ENCODE results near the gene PTX4.

The PTX4 gene

DNA sequence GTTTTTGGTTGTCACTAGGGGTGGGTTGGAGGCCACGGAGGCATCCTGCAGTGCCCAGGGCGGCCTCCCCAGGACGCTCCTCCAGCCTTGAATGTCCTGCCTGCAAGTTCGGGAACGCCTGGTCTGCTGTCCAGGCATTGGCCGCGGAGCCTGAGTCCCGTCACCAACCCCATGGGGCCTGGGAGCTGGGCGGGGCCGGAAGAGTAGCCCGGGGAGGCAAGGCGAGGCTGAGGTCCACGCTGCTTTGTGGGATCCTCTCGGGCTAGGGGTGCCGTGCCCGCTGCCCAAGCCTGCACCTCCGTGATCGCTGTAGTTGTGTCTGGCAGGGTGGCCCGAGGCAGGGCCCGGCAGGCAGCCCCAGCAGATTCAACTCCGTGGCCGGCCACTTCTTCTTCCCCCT is 17.2 kb upstream of the PTX4 start:
- H3K4me3 ChIP-seq (ENCODE audit: low read length), result no peak overlapping the region
- DNase-seq (ENCODE audit: low read depth), result no peak
- peaks cover 19% of the 10 kb centered on the region for H3K36me3 ChIP-seq (ENCODE audit: control insufficient read depth, insufficient read depth, low read length, severe bottlenecking)
- no peak overlapping the region for H3K9ac ChIP-seq (ENCODE audit: low read length)
- H3K4me1 ChIP-seq (ENCODE audit: control insufficient read depth, insufficient read depth, low read length), result no peaks in the 10 kb centered on the region
- no peaks in the 10 kb centered on the region for H3K9me3 ChIP-seq (ENCODE audit: control insufficient read depth, low read length)
- H3K27me3 ChIP-seq (replicated peaks; ENCODE audit: control insufficient read depth, insufficient read depth, low read length), result no peaks in the 10 kb centered on the region

DNA sequence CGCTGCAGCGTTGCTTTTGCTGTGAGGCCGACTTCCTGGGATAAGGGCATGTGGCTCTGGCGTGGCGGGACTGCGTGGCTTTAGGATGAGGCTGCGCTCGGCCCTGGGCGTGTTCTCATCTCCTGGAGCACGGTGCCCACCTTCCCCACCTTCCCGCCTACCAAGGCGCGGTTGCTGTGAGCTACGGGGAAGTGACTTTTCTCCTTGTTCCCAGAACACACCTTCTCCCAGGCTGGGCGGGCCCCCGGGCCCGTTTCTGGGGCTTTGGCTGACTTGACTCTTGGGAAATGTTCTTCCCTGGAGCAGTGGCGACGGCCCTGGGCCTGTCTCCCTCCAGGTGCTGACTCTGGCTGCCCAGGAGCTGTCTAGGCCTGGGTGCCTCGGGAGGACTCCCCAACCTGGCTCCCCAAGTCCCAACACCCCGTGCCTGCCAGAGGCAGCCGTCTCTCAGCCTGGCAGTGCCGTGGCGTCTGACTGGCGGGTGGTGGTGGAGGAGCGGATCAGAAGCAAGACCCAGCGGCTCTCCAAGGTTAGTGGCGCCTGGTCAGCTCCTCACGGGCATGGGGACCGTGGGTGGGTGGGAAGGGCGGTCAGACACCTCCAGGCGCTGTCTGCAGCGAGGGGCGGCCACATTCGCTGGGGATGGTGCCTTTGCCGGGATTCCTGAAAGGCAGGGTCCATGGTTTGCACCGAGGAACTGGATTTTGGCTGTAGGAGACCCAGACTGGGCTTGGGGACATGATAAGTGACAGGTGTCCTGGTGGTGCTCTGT is 16.5 kb upstream of the PTX4 start:
- H3K4me3 ChIP-seq (ENCODE audit: low read length), result no peak overlapping the region
- no peak overlapping the region for H3K9ac ChIP-seq (ENCODE audit: low read length)
- DNase-seq (ENCODE audit: low read depth), result no peak
- no peaks in the 10 kb centered on the region for H3K4me1 ChIP-seq (ENCODE audit: control insufficient read depth, insufficient read depth, low read length)
- no peaks in the 10 kb centered on the region for H3K9me3 ChIP-seq (ENCODE audit: control insufficient read depth, low read length)
- peaks cover 19% of the 10 kb centered on the region for H3K36me3 ChIP-seq (ENCODE audit: control insufficient read depth, insufficient read depth, low read length, severe bottlenecking)
- no peaks in the 10 kb centered on the region for H3K27me3 ChIP-seq (replicated peaks; ENCODE audit: control insufficient read depth, insufficient read depth, low read length)

DNA sequence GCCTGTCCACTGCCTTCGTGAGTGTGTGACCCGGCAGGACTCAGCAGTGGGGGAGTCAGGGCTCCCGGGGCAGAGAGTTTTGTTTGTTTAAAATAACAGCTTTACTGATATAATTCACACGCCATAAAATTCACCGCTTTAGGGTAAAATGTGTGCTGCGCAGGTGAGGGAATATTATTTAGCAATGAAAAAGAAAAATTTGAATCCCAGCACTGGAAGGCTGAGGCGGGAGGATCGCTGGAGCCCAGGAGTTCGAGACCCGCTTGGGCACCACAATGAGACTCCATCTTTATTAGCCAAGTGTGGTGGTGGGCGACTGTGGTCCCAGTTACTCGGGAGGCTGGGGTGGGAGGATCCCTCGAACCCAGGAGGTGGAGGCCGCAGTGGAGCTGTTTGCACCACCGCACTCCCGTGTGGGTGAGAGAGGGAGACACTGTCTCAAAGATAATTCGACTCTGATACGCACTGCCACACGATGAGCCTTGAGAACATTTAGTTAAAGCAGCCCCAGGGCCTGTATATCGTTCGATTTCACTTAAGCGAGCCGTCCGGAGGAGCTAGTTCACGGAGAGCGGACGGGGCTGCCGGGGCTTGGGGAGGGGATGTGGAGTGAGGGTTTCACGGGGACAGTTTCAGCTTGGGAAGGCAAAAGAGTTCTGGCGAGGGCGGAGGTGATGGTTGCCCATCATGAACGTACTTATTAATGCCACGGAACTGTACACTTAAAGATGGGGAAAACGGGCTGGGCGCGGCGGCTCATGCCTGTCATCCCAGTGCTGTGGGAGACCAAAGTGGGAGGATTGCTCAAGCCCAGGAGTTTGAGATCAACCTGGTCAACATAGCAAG is 14.6 kb upstream of the PTX4 start:
- Histone ChIP-seq H3K27me3 (replicated peaks; ENCODE audit: control insufficient read depth, insufficient read depth, low read length) (no peaks in the 10 kb centered on the region), H3K9ac (ENCODE audit: low read length) (no peak overlapping the region), H3K9me3 (ENCODE audit: control insufficient read depth, low read length) (no peaks in the 10 kb centered on the region), H3K4me3 (ENCODE audit: low read length) (no peak overlapping the region), H3K36me3 (ENCODE audit: control insufficient read depth, insufficient read depth, low read length, severe bottlenecking) (peaks cover 22% of the 10 kb centered on the region), H3K4me1 (ENCODE audit: control insufficient read depth, insufficient read depth, low read length) (no peaks in the 10 kb centered on the region)
- no peak for DNase-seq (ENCODE audit: low read depth)

DNA sequence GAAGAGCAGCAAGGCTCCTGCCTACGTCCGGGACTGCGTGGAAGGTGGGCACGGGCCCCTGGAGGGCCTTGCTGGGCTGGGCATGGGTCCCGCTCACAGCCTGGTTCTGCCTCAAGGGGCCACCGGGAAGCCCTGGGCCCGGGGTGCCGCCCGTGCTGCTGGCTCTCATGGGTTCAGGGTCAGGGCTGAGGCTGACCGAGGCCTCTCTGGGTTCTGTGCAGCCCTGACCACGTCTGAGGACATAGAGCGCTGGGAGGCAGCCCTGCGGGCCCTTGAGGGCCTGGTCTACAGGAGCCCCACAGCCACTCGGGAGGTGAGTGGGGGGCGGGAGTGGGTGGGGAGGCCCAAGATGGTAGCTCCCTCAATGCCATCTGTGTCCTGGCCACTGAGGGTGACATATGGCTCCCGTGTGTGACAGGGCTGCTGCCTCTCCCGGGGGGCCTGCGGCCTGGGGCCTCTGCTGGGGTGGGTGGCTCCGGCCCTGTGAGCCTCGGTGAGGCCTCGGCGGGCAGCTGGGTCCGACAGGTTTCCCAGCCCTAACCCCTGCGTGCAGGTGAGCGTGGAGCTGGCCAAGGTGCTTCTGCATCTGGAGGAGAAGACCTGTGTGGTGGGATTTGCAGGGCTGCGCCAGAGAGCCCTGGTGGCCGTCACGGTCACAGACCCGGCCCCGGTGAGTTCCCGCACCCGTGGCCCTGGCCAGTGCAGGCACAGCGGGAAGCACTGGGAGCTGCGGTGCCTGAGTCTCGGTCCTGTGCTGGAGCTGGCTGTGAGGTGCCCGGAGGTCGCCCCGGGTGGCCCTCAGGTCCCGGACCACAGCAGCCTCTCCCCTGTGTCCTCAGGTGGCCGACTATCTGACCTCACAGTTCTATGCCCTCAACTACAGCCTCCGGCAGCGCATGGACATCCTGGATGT is 13.6 kb upstream of the PTX4 start:
- Histone ChIP-seq H3K36me3 (ENCODE audit: control insufficient read depth, insufficient read depth, low read length, severe bottlenecking) (peaks cover 28% of the 10 kb centered on the region), H3K9me3 (ENCODE audit: control insufficient read depth, low read length) (no peaks in the 10 kb centered on the region), H3K4me1 (ENCODE audit: control insufficient read depth, insufficient read depth, low read length) (no peaks in the 10 kb centered on the region), H3K4me3 (ENCODE audit: low read length) (no peak overlapping the region), H3K9ac (ENCODE audit: low read length) (no peak overlapping the region), H3K27me3 (replicated peaks; ENCODE audit: control insufficient read depth, insufficient read depth, low read length) (no peaks in the 10 kb centered on the region)
- no peak for DNase-seq (ENCODE audit: low read depth)

DNA sequence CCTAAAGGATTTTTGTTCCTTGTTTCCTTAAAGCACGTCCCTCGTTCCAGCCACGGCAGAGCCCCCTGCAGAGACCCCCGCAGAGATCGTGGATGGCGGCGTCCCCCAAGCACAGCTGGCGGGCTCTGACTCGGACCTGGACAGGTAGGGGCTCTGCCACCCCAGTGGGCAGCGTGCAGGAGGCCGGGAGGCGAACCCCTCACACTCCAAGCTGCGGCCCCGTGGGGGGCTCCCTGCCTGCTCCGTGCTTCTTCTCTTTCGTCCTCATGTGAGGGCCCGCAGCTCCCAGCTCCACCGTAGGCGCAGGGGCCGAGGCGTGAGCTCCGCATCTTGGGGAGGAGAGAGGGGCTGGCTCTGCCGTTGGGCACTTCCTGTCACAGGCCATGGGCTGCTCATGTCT is 12.9 kb upstream of the PTX4 start:
- no peak overlapping the region for H3K9ac ChIP-seq (ENCODE audit: low read length)
- H3K4me1 ChIP-seq (ENCODE audit: control insufficient read depth, insufficient read depth, low read length), result no peaks in the 10 kb centered on the region
- no peaks in the 10 kb centered on the region for H3K27me3 ChIP-seq (replicated peaks; ENCODE audit: control insufficient read depth, insufficient read depth, low read length)
- DNase-seq (ENCODE audit: low read depth), result no peak
- no peak overlapping the region for H3K4me3 ChIP-seq (ENCODE audit: low read length)
- peaks cover 35% of the 10 kb centered on the region for H3K36me3 ChIP-seq (ENCODE audit: control insufficient read depth, insufficient read depth, low read length, severe bottlenecking)
- no peaks in the 10 kb centered on the region for H3K9me3 ChIP-seq (ENCODE audit: control insufficient read depth, low read length)

DNA sequence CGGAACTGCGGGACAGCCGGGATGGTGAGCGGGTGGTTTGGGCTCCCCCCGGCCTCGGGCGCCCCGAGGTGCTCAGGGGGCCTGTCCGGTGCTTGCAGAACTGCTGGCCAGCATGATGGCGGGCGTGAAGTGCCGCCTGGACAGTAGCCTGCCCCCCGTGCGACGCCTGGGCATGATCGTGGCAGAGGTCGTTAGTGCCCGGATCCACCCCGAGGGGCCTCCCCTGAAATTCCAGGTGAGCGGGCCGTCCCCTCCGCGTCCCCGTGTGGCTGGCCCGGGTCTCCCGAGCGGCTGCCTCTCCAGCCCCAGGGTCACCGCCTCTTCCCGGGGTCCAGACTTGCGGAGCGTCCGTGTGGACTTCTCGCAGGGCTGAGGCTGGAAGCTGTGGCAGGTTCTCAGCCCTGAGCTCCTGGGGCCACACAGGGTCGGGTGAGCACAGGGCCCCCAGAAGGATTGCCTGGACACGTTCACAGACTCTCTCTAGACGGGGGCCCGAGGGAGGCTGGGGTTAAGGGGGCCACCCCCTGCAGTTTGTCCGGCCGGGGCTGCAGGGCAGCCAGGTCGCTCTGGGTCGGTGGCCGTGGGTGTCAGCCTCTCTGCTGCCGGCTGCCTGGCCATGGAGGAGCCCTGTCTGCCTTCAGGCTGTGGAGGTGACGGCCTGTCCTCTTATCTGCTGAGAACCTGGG is 11.9 kb upstream of the PTX4 start:
- Histone ChIP-seq H3K9ac (ENCODE audit: low read length) (no peak overlapping the region), H3K27me3 (replicated peaks; ENCODE audit: control insufficient read depth, insufficient read depth, low read length) (no peaks in the 10 kb centered on the region), H3K9me3 (ENCODE audit: control insufficient read depth, low read length) (no peaks in the 10 kb centered on the region), H3K36me3 (ENCODE audit: control insufficient read depth, insufficient read depth, low read length, severe bottlenecking) (peaks cover 43% of the 10 kb centered on the region), H3K4me3 (ENCODE audit: low read length) (no peak overlapping the region), H3K4me1 (ENCODE audit: control insufficient read depth, insufficient read depth, low read length) (no peaks in the 10 kb centered on the region)
- no peak for DNase-seq (ENCODE audit: low read depth)

DNA sequence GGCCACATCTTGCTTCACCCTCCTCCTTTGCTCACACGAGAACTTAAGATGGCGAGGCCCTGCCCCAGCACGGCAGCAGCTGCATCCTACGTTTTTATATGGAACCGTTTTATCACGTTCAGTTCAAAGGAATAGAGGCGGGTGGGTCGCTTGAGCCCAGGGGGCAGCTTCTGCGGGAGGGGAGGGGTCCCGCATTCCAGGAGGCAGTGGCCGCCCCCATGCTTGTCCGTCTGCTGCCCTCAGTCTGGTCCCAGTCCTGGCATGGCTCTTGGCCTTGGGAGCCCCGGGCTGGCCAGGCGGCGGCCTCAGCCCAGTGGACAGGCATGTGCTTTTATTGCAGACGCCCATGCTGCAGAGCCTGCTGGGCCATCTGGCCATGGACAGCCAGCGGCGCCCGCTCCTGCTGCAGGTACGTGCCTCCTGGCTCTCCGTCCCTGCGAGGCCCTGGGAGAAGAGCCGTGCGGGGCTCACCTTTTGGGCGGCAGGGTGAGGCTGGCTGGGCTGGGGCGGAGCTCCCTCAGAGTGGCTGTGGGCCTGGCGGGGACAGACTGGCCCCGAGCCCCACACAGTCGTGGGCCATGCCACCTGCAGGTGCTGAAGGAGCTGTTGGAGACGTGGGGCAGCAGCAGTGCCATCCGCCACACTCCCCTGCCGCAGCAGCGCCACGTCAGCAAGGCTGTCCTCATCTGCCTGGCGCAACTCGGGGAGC is 11.2 kb upstream of the PTX4 start:
- Histone ChIP-seq H3K9me3 (ENCODE audit: control insufficient read depth, low read length) (no peaks in the 10 kb centered on the region), H3K4me1 (ENCODE audit: control insufficient read depth, insufficient read depth, low read length) (peaks cover 1% of the 10 kb centered on the region), H3K9ac (ENCODE audit: low read length) (no peak overlapping the region), H3K4me3 (ENCODE audit: low read length) (no peak overlapping the region), H3K36me3 (ENCODE audit: control insufficient read depth, insufficient read depth, low read length, severe bottlenecking) (peaks cover 48% of the 10 kb centered on the region), H3K27me3 (replicated peaks; ENCODE audit: control insufficient read depth, insufficient read depth, low read length) (no peaks in the 10 kb centered on the region)
- DNase-seq (ENCODE audit: low read depth), result no peak

DNA sequence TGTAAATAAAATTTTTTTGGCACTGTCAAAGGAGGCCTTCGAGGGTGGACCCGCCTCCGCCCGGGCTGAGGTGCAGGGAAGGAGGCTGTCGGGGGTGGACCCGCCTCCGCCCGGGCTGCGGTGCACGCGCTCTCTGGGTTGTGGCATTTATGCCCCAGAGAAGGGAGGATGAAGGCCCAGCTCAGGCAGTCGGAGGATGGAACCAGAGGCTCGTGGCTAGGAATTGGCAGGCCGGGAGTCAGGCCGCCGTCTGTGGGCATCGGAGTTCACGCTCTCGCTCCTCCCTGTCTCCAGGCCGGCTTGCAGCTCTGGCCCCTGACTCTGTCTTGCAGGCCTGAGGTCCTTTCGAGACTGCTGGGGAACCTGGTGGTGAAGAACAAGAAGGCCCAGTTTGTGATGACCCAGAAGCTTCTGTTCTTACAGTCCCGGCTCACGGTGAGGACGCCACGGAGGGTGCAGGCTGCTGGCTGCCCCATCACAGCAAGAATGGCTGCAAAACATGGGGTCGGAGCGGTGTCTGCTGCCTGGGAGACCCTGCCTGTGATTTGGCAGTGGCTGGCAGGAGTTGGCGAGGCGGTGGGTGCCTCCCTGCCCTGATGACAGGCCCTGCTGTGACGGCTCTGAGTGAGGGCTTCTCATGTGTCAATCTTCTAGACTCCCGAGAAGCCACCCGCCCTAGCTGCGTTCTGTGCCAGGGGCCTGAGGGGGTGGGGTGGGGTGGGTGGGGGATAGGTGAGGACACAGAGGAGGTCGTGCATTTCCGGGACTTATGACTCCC is 10.3 kb upstream of the PTX4 start:
- no peak overlapping the region for H3K9ac ChIP-seq (ENCODE audit: low read length)
- peaks cover 7% of the 10 kb centered on the region for H3K4me1 ChIP-seq (ENCODE audit: control insufficient read depth, insufficient read depth, low read length)
- no peak overlapping the region for H3K4me3 ChIP-seq (ENCODE audit: low read length)
- H3K27me3 ChIP-seq (replicated peaks; ENCODE audit: control insufficient read depth, insufficient read depth, low read length), result no peaks in the 10 kb centered on the region
- no peaks in the 10 kb centered on the region for H3K9me3 ChIP-seq (ENCODE audit: control insufficient read depth, low read length)
- no peak for DNase-seq (ENCODE audit: low read depth)
- peaks cover 48% of the 10 kb centered on the region for H3K36me3 ChIP-seq (ENCODE audit: control insufficient read depth, insufficient read depth, low read length, severe bottlenecking)

DNA sequence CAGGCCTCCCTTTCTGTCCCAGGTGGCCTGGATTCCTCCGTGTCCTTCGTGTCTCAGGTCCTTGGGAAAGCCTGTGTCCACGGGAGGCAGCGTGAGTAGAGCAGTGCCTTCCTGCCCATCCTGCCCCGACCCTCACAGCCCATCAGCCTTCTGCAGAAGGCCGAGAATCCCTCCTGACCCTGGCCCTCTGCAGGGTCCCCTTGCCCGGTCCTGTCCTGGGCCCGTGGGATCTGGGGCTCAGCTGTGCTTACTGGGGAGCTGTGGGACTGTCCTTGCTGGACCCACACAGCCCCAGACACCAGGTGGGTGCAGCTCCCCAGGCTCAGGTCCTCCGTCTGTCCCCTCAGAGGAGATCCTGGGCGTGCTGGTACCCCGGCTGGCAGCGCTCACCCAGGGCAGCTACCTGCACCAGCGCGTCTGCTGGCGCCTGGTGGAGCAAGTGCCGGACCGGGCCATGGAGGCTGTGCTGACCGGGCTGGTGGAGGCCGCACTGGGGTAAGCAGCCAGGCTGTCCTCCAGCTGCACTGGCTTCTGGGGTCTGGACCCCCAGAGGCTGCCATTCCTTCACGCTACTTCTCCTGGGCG is 8.4 kb upstream of the PTX4 start:
- peaks cover 16% of the 10 kb centered on the region for H3K4me1 ChIP-seq (ENCODE audit: control insufficient read depth, insufficient read depth, low read length)
- peaks cover 35% of the 10 kb centered on the region for H3K36me3 ChIP-seq (ENCODE audit: control insufficient read depth, insufficient read depth, low read length, severe bottlenecking)
- no peak for DNase-seq (ENCODE audit: low read depth)
- H3K27me3 ChIP-seq (replicated peaks; ENCODE audit: control insufficient read depth, insufficient read depth, low read length), result no peaks in the 10 kb centered on the region
- no peak overlapping the region for H3K9ac ChIP-seq (ENCODE audit: low read length)
- H3K4me3 ChIP-seq (ENCODE audit: low read length), result no peak overlapping the region
- no peaks in the 10 kb centered on the region for H3K9me3 ChIP-seq (ENCODE audit: control insufficient read depth, low read length)

All from adipocyte (in vitro differentiated cells).